ENCODE results near the gene UBAP2. TPM values are rescaled to one million over a fixed set of nuclear protein-coding genes. Genes with fewer than 3 reads are reported as not detected.

The UBAP2 gene
- total RNA-seq, 2 donors from 2014 or later = 48.2 to 50.3 TPM

DNA sequence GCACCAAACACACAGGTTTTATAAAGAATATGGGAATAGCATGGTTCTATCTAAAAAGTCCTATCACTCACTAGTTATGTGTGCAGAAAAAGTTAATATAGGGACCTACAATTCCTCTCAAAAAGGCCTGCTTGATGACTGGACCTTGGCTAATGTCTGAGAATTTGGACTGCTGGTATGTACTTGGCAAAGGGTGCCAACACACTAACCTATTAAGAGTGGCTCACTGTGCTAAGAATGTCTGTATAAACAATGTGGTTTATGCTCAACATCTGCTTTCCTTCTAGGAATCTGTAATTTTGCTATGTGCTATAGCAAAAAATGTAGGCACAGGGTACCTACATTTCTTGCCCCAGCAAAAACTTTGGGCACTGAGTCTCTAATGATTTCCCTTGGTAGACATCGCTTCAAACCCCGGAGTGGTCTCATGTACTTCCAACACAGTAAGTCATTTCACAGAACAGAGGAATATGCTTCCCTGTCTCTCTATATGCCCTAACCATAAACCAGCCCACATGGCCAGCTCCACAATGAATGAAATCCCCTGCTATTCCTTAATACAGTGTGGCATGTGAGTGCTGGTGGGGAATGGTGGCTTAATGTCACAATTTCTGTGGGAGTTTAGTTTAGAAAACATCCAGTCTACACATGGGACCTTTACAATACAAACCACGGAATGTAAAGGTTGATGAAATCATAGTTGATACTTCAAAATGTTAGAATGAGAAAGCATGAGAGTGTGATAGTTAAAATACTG is 101.7 kb downstream of the UBAP2 start:
- DNase-seq (ENCODE audit: low spot score in 2 of 2) (no peak), ATAC-seq (no peak)
- Mint-ChIP-seq H3K36me3 (peaks cover 16 to 27% of the 10 kb centered on the region in 2 donors), H3K9me3 (no peaks in the 10 kb centered on the region), H3K27ac (peak overlapping the region in 1 of 2 donors; percentile 32)

DNA sequence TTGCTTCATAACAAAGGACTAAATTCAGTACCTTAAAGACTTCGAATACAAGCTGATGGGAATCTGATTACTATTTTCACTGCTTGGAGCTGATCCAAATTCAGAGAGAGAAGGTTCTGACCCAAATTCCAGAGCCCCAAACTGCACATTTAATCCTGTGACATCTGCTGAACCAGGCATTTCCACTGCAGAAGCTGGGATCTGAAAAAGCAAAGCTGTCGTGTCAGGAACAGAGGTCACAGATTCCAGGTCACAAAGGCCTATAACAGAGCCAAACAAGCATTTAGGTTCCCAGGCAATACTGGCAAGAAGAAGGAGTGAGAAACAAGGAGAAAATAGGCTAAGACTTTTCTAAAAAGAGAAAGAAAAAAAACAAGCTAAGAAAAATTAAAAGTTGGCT is 105.3 kb downstream of the UBAP2 start:
- DNase-seq (ENCODE audit: low spot score in 2 of 2) = no peak
- peak overlapping the region in 1 of 2 donors; percentile 44 for H3K27ac Mint-ChIP-seq
- ATAC-seq = no peak
- H3K36me3 Mint-ChIP-seq = peaks cover 16 to 28% of the 10 kb centered on the region in 2 donors
- no peaks in the 10 kb centered on the region for H3K9me3 Mint-ChIP-seq

DNA sequence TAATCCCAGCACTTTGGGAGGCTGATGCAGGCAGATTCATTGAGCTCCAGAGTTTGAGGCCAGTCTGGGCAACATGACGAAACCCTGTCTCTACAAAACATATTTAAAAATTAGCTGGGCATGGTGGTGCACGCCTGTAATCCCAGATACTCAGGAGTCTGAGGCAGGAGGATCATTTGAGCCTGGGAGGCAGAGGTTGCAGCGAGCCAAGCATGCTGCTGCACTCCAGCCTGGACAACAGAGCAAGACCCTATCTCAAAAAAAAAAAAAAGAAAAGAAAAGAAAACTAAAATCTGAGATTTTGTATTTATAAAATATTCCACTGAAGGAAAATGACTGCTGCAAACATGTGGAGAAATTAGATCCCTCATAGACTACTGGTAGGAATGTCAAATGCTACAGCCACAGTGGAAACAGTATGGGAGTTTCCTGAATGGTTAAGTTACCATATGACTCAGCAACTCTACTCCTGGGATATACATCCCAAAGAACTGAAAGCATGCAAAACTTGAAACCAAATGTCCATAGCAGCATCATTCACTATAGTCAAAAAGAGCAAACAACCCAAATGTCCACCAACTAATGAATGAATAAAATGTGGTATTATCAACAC is 106.1 kb downstream of the UBAP2 start:
- DNase-seq (ENCODE audit: low spot score in 2 of 2) (no peak), ATAC-seq (no peak)
- H3K36me3 Mint-ChIP-seq = peaks cover 16 to 28% of the 10 kb centered on the region in 2 donors
- H3K27ac Mint-ChIP-seq = peak overlapping the region; percentile 44 to 63
- no peaks in the 10 kb centered on the region for H3K9me3 Mint-ChIP-seq

DNA sequence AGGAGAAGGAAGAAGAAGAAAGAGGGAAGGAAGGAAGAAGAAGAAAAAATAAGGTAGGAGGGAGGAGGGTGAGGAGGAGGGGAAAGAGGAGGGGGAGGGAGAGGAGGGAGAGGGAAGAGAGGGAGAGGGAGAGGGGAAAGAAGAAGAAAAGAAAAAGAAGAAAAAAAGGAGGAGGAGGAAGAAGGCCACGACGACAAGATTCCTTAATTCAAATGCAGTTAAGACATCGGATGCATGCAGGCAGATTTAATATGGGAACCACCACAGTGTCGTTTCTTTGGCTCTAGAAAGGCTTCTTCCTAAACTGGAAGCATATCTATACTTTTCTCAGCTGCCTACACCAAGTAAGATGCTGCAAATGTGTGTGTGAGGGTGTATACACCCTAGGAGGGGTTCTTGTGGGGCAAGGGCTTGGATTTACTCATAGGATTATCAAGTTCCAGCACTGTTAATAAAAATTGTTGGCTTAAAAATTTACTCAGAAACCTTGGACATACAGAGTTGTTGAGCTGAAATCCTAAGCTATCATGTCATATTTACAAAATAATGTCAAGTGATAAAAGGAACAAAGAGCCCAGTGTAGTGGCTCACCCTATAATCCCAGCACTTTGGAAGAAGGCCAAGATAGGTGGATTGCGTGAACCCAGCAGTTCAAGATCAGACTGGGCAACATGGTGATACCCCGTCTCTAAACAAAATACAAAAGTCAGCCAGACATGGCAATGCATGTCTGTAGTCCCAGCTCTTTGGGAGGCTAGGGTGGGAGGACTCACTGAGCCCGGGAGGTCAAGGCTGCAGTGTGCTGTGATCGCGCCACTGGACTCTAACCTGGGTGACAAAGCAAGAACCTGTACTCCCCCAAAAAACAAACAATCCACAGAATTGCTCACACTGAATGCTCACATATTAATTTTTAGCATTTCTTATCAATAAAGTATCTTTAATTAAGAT is 108.5 kb downstream of the UBAP2 start:
- Mint-ChIP-seq H3K36me3 (peaks cover 8 to 28% of the 10 kb centered on the region in 2 donors), H3K27ac (peak overlapping the region in 1 of 2 donors; percentile 14), H3K9me3 (no peaks in the 10 kb centered on the region)
- no peak for ATAC-seq
- no peak for DNase-seq (ENCODE audit: low spot score in 2 of 2)

DNA sequence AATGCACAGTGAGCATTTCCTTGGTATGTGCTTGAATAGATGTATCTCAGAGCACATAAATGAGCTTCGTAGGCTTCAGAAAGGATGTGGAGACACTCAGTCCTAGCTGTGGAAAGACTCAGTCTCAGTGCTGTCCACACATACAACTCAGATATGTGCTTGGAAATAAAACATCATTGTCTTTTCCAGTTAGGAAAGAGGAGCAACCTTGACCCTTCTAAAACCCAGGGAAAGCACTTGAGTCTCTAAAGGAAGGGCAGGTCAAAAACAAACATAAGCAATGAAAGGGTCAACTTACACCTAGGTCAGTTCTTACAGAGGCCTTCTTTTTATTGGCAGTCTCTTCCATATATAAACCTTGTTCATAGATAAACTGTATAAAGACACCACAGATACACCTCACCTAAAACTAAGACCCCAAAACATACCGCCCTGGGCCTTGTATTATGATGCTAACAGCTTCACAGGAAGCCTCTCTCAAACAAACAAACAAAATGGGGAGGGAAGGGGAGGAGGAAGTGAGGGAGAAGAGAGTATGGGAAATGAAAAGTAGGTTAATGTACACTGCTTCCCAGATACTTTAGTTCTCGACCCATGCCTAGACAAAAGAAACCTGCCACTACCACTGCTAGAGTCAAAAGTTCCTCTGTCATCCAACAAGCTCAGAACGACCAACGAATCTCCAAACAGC is 114.4 kb downstream of the UBAP2 start:
- no peak for ATAC-seq
- Mint-ChIP-seq H3K9me3 (no peaks in the 10 kb centered on the region), H3K27ac (peak overlapping the region in 1 of 2 donors; percentile 44), H3K36me3 (peaks cover 7 to 17% of the 10 kb centered on the region in 2 donors)
- DNase-seq (ENCODE audit: low spot score in 2 of 2) = no peak

DNA sequence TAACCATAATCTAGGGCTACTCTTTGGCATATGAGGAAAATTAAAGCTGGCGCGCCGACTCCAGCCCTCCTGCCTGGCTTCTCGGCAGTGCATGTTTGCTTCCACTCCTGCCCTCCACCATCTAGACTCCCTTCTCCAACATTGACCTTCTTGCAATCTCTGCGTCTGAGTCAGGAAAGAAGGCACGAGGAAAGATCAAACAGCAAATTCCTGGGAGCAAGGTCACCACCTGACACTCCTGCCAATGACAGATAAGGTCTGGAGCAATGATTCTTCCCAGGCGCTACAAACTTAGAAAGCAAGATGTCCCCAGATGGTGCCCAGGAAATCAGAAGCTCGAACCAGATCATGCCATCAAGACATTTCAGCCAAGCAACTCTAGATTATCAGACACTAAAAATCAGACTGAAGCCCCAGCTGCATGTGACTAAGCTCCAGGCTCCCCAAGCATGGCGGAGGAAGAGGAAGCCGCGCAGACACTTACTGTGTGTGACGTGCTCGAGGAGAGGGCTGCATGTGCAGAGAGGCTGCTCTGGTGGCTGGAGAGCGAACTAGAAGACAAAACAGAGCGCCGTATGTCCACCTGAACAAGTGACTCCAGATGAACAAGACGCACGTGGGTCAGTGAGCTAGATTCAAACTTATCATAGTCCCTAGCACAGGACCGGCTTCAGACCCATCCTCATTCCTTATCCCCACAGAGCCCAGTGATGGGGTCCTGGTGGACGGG is 116.4 kb downstream of the UBAP2 start:
- Mint-ChIP-seq H3K27ac (peak overlapping the region; percentile 26 to 78), H3K36me3 (peaks cover 7 to 10% of the 10 kb centered on the region in 2 donors), H3K9me3 (no peaks in the 10 kb centered on the region)
- ATAC-seq = no peak
- no peak for DNase-seq (ENCODE audit: low spot score in 2 of 2)

DNA sequence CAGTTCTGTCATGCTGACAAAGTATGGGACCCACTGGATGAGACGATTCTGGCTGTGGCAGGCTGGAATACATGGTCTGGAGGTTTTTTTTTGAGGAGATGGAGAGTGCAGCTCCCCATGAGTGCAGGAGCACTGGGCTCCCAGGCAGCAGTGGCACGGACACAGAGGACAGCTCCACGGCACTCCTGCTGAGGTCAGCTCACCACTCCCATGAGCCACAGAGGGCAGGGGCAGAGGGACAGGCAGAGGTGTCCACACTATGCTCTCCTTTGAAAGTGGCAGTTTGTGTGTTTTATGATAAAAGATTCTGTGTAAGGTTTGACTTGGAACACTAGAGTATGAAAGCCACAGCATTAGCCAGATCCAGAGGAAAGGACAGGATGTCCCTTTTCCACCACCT is 117.4 kb downstream of the UBAP2 start:
- no peak for ATAC-seq
- Mint-ChIP-seq H3K36me3 (peaks cover 7 to 10% of the 10 kb centered on the region in 2 donors), H3K27ac (peak overlapping the region in 1 of 2 donors; percentile 30), H3K9me3 (no peaks in the 10 kb centered on the region)
- DNase-seq (ENCODE audit: low spot score in 2 of 2) = no peak

DNA sequence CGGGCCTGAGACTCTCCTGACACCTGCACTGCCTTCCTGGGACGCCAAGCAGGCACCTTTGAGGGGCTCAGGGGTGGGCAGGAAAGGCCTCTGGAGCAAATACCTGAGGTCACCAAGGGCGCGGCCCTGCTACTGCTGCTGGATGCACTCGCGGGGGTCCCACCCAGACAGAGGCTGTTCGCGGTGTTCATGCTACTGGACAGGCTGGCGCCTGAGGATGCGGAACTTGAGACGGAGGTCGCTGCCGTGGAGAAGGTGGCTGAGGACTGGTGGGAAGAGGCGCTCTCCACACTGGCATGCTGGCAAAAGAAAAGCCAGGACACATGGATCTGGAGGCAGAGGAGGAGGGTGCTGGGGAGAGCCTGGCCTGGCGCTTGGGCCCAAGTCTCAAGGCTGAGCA is 121.0 kb downstream of the UBAP2 start:
- Mint-ChIP-seq H3K36me3 (peaks cover 6 to 7% of the 10 kb centered on the region in 2 donors), H3K9me3 (no peaks in the 10 kb centered on the region), H3K27ac (peak overlapping the region; percentile 57 to 90)
- no peak for ATAC-seq
- DNase-seq (ENCODE audit: low spot score in 2 of 2) = no peak

DNA sequence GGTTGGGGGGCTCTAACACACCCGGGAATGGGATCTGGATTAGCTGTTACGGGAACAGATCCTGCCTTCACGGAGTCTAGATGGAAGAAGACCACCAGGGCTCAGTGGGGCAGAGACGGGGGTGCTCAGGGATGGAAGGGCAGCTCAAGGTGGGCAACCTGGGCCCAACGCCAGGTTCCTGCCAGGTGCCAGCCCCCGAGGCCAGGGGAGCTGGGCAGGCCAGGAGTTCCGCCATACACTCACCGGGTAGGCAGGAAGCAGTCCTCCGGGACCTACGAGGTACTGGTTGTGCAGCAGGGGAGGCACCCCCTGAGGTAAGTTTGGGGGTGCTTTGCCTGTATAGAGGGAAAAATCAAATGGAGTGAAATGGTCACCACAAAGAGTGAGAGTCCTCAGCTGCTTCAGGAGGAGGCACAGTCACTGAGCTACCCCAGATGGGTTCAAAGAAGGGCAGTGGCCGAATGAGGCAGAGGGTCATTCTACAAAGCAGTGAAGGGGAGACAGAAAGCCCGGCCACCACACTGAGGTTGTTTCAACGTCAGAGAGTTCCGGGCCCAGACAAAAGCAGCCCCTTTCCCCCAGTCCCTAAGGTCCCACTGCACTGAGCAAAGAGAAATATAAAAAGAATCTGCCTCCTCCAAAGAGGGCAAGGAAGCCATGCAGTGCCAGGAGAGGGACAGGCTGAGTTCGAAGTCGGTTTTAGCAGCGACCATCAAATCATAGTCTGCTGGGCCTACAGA is 121.8 kb downstream of the UBAP2 start:
- no peak for ATAC-seq
- no peak for DNase-seq (ENCODE audit: low spot score in 2 of 2)
- Mint-ChIP-seq H3K9me3 (no peaks in the 10 kb centered on the region), H3K27ac (peak overlapping the region; percentile 57 to 90), H3K36me3 (peaks cover 3 to 5% of the 10 kb centered on the region in 2 donors)

DNA sequence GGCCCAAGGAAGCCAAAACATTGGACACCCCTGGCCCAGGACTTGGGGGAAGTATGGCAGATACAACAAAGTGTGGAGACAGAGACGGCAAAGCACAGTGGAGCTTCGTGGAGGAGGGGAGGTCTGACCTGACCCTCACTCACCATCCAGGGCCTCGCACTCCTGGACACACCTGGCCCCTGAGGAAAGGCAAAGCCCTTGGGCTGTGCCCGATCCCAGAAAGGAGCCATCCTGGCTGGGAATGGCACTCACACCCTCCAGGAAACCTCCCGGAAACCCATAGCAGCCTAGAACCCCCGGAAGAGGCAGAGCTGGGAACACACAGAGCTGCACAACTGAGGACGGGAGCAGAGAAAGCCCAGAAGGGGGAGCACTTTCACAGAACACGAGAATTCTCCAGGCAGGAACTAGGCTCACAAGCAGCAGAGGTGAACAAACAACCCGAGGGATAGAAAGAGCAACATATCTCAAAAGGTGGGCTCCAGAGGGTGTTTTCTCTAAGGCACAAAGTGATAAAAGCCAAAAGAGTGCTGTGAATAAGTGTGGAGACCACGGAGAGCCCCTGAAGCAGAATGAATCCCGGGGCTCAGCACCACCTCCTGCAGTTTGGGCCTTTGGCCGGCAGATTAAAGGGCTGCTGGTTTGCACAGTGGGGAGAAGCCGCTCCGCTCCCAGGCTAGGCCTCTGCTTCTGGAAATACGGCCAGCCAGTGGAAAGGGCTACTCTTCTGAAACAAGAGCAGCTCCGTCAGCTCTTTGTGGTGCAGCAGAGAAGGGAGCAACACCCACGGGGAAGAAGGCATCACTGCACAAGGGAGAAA is 123.5 kb downstream of the UBAP2 start:
- no peak for DNase-seq (ENCODE audit: low spot score in 2 of 2)

DNA sequence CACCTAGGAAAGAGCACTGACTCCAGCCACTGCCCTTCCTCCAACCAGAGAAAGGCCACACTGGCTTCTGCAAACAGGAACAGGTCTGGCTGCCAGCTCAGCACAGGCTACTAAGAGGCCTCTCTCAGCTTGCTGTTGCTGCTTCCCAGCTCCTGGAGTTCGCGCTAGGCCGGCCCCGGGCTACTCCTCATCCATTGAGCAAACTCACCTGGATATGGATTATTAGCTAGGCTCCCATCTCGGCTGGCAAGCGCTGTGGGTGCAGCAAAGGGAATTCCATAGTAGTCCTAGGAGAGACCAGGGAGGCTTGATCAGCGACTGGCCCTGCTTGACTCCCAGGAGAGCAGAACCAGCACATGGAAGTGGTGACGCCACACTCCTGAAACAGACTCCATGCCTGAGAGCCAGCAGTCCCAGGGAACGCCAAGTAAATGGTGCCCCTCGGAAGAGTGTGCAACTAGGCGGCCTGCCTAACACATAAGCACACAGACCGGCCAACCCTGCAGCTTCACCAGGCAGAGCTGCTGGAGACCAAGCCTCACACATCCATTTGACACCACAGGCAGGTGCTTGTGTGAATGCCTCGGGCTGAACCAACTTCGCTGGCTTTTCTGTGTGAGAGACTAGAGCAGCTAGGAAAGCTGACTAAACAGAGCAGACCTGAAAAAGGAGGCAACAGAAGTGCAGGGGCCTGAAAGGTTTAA is 124.5 kb downstream of the UBAP2 start:
- Mint-ChIP-seq H3K27ac (peak overlapping the region in 1 of 2 donors; percentile 72), H3K9me3 (no peaks in the 10 kb centered on the region), H3K36me3 (peaks cover 7% of the 10 kb centered on the region in 2 donors)
- no peak for ATAC-seq
- DNase-seq (ENCODE audit: low spot score in 2 of 2) = no peak

More for the DNA sequence above, 123.5 kb downstream of the UBAP2 start:
- H3K27ac Mint-ChIP-seq = peak overlapping the region; percentile 28 to 90
- H3K9me3 Mint-ChIP-seq = no peaks in the 10 kb centered on the region
- peaks cover 7% of the 10 kb centered on the region in 2 donors for H3K36me3 Mint-ChIP-seq
- ATAC-seq = no peak

DNA sequence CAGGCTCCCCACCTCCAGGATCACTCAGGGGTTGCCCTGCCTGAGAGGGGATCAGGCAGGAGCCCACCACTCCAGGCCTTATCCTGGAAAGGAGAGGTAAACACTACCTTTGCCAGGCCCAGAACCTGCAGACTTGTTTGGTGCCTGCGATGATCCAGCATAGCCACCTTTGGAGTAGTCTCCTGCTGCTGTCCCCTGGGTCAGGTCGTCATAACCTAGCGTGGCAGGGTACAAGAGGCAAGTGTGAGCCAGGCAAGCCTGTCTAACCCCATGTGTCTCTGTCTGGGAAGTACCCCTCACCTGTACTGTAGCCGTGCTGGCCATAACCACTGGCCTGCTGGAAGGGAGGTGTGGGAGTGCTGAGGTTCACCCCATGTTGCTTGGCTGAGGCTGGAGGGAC is 125.6 kb downstream of the UBAP2 start:
- no peaks in the 10 kb centered on the region for H3K9me3 Mint-ChIP-seq
- peak overlapping the region; percentile 36 to 68 for H3K27ac Mint-ChIP-seq
- peaks cover 7% of the 10 kb centered on the region in 2 donors for H3K36me3 Mint-ChIP-seq
- DNase-seq (ENCODE audit: low spot score in 2 of 2) (no peak), ATAC-seq (no peak)

DNA sequence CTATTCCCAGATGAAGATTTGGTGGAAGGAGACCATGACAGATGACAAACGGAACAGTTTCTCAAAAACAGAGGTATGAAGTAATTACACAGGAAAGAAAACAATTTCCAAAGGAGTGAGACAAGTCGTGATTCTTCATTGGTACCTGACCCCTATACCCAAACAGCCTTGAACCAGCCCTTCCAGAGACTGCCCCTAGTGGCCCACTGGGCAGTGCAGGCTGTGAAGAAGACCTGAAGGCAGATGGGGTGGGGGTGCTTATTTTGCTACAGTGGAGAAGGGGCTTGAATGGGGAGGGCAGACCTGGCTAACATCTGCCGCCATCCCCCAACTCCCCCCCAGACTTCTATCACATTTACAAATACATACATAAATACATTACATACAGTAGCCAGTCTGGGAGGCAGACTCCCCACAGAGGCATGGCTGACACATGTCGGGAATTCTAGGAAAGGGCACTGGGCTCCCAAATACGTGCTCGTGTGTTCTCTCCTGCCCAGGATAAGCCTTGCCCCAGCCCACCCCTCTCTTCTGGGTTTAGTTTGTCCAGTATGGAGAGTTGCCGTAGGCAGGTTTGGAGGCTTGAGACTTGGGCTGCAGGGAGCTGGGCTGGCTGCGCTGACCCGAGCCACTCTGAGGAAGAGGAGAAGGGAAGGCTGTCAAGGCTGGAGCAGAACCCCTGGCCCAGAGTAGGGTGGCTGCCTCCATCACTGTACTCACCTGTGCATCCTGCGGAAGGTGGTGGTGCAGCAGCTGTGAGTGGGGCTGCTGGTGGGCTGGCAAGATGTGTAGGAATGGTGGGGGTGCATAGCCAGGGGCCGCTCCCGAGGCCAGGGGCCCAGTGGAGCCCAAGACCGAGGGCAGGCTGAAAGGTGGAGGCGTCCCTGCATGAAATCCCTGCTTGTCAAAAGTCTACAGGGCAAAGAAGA is 126.5 kb downstream of the UBAP2 start:
- DNase-seq (ENCODE audit: low spot score in 2 of 2) (peak in 1 of 2 donors; percentile 45), ATAC-seq (peak; percentile 36 to 42)
- no peaks in the 10 kb centered on the region for H3K9me3 Mint-ChIP-seq
- H3K27ac Mint-ChIP-seq = peak overlapping the region; percentile 74 to 91
- H3K36me3 Mint-ChIP-seq = peaks cover 7 to 11% of the 10 kb centered on the region in 2 donors
